HG03066 (cell line): ENCODE results near the gene PLCB1.
A peak's percentile ranks its signal among the peaks of the same experiment; 100 is the strongest.

Source experiments
- ATAC-seq: cut with Tn5 transposase; IDR thresholded peaks from one replicate; pipeline ENCODE4 v1.9.1; 2021; ENCODE audit warnings: low read depth; ENCODE audit not compliant: unreplicated experiment

PLCB1 gene

DNA sequence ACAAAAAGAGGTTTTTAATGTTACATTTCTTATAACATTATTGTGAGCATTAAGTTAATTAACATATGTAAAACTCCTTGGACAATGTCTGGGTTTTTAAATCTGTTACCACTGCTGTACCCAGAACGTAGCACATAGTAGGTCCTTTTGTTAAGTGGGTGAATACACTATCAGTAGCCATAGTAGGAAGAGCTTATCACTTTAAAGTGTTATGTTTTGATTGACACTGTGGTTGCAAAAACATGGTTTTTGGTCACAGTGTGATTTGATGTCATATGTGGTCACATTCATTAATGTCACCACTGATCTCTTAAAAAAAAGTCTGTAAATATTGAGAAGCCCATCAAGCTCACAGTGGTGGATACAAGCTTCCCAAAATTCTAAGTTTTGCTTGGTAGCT lies 160.7 kb downstream of the PLCB1 start:
- no peak for ATAC-seq

GRCh38 chr20:8293750-8294149 lies 161.7 kb downstream of the PLCB1 start:
- no peak for ATAC-seq

DNA sequence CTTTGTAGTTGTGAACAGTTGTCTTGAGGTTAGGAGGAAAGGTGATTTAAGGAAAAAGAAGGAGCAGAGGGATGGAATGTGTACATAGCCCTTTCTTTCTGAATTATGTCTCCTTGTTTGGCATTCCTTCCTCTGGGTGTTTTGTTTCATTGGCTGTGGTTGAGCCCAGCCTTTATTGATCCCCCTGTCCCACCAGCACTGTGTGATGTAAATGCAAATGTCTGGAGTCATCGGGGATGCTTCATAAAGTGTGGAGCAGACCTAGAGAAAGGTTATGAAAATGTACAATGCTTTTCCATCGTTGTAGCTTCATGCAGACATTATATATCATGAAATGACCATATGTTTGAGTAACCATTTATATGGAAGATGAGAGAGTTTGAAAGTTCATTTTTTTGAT lies 164.5 kb downstream of the PLCB1 start:
- ATAC-seq: no peak

DNA sequence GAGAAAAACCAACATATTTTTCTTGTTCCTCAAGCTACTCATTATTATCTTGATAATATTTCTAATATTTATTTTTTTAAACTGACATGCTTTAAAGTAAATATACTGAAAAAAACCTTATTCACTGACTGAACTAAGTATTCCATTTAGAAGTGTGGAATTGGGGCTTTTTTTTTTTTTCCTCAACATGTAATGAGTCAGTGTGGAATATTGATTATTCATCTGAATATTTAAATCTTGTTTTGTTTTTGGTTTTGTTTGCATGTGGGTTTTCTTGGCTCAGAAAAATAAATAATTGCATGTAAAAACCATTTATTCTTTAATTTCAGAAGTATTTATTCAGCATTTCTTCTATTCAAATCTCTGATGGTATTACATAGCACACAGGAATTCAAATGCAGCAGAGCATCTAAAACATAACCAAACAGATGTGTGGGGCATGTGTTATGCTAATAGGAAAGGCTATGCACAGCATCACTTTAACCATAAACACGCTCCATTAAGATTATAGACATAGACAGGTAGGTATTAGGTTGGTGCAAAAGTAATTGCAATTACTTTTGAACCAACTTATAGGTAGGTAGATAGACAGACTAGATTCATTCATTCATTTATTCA lies 166.5 kb downstream of the PLCB1 start:
- no peak for ATAC-seq

DNA sequence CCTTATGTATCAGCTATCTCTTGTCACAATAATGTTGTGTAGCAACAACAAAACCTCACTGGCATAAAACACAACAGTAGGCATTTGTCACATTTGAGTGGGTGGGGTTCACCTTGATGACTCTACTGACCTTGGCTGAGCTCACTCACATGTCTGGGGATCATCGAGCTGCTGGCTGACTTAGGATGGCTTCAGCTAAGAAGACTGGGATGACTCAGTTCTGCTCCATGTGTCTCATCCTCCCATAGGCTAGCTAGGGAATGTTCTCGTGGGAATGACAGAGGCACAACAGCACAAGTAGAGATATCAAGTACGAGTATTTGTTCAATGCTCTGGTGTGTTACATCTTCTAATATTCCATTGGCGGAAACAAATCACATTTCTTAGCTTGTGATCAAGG lies 167.9 kb downstream of the PLCB1 start:
- no peak for ATAC-seq

DNA sequence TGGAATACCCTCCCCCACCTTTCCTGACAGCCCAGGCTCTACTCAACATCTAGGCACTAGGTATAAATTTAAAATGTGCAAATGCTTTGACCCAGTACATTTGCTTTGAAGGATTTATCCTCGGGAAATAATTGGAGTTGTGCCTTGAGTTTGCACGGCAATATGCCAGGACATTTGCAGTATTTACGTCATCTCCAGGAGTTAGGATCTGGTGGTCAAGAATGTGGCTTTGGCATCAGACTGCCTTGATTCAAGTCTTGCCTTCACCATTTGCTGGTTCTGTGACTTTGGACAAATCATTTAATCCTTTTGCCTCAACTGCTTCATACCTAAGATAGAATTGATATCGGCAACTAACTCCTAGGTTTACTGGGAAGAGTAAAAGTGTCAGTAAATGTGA lies 169.6 kb downstream of the PLCB1 start:
- ATAC-seq: no peak

GRCh38 chr20:8303651-8304050 lies 171.6 kb downstream of the PLCB1 start:
- no peak for ATAC-seq

DNA sequence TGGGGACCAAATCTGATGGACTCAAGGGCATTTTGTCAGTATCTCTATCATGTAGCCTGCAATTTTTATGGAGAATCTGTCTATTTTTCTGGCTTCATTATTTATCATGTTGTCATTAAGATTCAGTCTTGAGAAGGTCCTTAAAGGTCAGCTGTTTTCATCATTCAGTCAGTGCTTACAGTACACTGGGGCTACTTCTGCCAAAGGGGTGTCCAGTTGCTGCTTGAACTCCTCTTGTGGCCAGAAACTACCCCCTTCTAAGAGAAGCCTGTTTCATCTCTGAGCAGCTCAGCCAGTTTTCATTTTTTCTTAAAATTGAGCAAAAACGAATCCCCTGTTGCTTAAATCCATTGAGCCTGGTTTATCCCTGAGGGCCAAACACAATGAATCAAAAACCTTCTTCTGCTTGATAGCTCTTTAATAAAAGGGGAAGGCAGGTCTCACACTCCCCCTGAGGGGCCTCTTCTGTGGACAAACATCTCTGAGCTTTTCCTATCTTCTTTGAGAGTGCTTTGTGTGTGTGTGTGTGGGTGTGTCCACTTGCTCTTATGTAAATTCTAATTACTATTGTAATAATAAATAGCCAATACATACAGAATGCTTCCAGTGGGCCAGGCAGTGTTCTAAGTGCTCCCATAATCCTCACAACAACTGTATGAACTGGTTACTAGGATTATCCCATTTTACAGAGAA lies 172.2 kb downstream of the PLCB1 start:
- no peak for ATAC-seq

DNA sequence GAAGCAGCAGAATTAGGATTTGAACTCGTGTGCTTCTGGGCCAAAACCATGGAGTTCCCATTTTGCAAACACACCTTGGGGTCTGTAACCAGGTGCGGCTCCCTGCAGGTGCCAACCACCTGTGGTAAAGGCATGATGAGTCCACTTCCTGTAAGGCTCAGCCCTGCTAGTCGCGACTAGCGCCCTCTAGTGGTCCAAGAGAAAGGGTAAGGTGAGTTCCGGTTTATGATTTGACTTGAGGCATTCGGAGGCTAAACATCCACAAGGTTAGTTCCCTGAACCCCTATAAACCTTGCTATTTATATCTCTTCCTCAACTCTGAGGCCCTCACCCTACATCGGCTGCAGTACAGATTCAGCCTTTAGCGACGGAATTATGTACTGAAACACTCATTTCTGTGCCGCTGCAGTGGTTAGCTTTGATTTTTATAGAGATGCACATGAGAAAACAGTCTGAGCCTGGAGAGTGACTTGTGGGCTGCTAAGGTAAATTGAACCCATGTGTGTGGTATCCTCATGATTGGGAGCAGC lies 173.4 kb downstream of the PLCB1 start:
- ATAC-seq: peak; percentile 91

DNA sequence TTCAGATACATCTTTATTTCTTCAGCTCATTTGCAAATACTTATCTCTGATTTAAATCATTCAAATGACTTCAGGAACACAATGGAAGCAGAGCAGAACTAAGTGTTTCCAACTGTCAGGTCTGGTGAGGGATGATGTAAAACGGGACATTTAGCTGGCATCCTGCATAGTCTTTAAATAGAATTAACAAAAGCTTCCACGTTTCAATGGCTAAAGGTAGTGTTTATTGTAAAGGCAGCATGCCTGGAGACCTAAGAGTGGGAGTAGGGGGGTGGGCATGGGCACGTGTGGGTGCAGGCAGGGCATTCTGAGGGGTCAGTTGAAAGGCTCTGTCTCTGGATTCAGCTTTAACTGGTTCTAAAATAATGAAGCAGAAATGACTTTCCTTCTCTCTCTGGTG lies 174.9 kb downstream of the PLCB1 start:
- no peak for ATAC-seq

GRCh38 chr20:8309634-8310033 lies 177.6 kb downstream of the PLCB1 start:
- no peak for ATAC-seq

- ATAC-seq: no peak
These were observed 178.6 kb downstream of the PLCB1 start for GRCh38 chr20:8310618-8311017.

- ATAC-seq: no peak
These were observed 181.0 kb downstream of the PLCB1 start for GRCh38 chr20:8313073-8313472.

DNA sequence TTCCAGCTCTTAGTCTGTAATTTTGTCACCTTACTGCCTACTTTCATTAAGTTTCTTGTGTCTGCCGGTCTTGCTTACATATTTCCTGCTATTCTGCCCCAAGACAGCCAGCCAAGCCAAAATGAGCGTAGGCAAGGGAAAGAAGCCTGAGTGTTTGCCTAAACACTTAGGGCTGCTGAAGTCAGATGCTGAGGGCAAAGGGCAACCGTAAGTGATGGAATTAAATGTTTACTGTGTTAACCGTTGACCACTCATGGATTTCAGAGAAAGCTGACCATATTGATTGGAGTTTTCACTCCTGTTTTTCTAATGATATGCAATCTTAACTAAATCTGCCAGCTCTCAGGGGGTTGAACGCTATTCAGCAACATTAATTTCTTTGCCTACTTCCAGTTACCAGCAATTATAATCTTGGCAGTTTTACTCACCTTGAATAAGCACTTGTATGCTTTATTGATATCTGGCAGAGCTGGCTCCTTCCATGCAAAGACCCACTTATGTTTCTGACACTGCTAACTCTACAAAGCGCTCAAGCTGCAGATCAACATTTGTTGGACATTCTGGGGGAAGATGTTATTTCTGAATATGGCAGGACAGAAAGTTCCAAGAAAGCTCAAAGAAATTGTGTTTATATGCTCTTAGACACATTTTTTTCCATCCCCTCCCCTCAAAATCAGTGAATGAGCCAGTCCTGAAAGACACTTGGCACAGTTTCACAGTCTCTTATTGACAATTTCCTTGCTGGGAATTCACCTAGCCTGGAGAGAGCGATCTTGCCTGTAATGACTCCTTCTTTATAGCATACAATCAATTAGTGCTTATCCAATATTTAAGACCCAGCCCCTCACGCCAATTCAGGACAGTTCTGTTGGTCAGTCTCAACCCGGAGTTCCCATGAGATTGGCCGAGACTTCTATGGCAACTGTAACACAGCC lies 183.8 kb downstream of the PLCB1 start:
- no peak for ATAC-seq

- no peak for ATAC-seq
These were observed 185.4 kb downstream of the PLCB1 start for GRCh38 chr20:8317448-8317847.

DNA sequence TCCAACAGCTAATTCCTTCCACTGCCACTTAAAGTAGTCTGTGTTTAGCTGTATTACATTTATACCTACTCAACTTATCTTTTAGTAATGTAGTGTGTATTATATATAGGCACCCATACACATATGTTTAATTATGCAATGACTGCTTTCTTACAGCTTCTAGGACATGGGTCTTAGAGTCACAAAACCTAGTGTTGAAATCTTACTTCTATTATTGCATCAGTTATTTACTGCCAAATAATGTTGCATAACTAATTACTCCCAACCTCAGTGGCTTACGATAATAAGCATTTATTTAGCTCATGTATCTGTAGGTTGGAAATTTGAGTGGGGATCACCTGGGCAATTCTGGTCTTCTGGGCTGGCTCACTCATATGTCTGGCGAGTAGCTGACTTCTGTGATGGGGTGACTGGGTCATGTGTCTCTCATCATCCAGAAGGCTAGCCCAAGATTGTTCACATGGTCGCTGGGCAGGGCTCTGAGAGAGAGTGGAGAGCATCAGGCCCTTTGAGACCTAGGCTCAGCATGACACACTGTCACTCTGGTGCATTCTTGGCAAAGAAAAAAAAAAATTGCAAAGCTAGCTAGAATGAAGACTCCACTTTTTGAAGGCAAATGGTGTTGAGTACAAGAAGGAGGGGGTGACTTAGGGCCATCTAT lies 187.0 kb downstream of the PLCB1 start:
- no peak for ATAC-seq

- ATAC-seq: no peak
These were observed 188.2 kb downstream of the PLCB1 start for GRCh38 chr20:8320306-8320705.

GRCh38 chr20:8321001-8321400 lies 188.9 kb downstream of the PLCB1 start:
- ATAC-seq: no peak

GRCh38 chr20:8322662-8323217 lies 190.7 kb downstream of the PLCB1 start:
- ATAC-seq: no peak

GRCh38 chr20:8326191-8326590 lies 194.1 kb downstream of the PLCB1 start:
- ATAC-seq: no peak
